Stimulated activated CD4-positive, alpha-beta T cell treated with anti-CD3 and anti-CD28 coated beads, Interleukin-1b, Interleukin-23, amount 100 ng/mL, for 24 hours (primary cell): ENCODE data around the gene FRG1.
"Not testable (repeated sequence)": the region's sequence is repeated elsewhere in the genome, so short reads cannot be mapped to it uniquely, and the experiment has no call there.

Source experiments
- DNase-seq, 4 experiments: peaks; one replicate each; pipeline ENCODE4 v3.0.0-alpha.2; 2020; ENCODE audit warnings: low read depth in 4 of 4, low spot score in 1 of 4

FRG1 gene

GRCh38 chr4:189940178-189941004 is at the start of gene FRG1:
FRG1 (plus strand) TSS chr4:189940872; CDS start chr4:189941010, 138 bp downstream.
- DNase-seq: peak; percentile 88 to 97 (median 92)

- DNase-seq: no peak
Measured at GRCh38 chr4:189897667-189898066, 43.0 kb upstream of the FRG1 start.

GRCh38 chr4:189899481-189900015 is 41.1 kb upstream of the FRG1 start:
- not testable (repeated sequence) for DNase-seq

- DNase-seq: peak in 2 of 4 experiments; percentile 27
Measured at GRCh38 chr4:189904420-189905027, 36.1 kb upstream of the FRG1 start.

GRCh38 chr4:189912170-189912569 is 28.5 kb upstream of the FRG1 start:
- no peak for DNase-seq

GRCh38 chr4:189917161-189917891 is 23.3 kb upstream of the FRG1 start:
- DNase-seq: no peak

- no peak for DNase-seq
Measured at GRCh38 chr4:189921058-189921457, 19.6 kb upstream of the FRG1 start.

GRCh38 chr4:189926742-189927141 is 13.9 kb upstream of the FRG1 start:
- DNase-seq: not testable (repeated sequence)

GRCh38 chr4:189941005-189941450 is 356 bp downstream of the FRG1 start:
- DNase-seq: peak in 1 of 4 experiments; percentile 6

- not testable (repeated sequence) for DNase-seq
Measured at GRCh38 chr4:189942412-189942811, 1.7 kb downstream of the FRG1 start.

- not testable (repeated sequence) for DNase-seq
Measured at GRCh38 chr4:189944077-189944476, 3.4 kb downstream of the FRG1 start.

GRCh38 chr4:189946906-189947305 is 6.2 kb downstream of the FRG1 start:
- DNase-seq: not testable (repeated sequence)

- DNase-seq: not testable (repeated sequence)
Measured at GRCh38 chr4:189948486-189948885, 7.8 kb downstream of the FRG1 start.

GRCh38 chr4:189969291-189969690 is 28.6 kb downstream of the FRG1 start:
- DNase-seq: not testable (repeated sequence)

- DNase-seq: no peak
Measured at GRCh38 chr4:189973646-189974045, 33.0 kb downstream of the FRG1 start.

GRCh38 chr4:189974056-189974455 is 33.4 kb downstream of the FRG1 start:
- DNase-seq: no peak

GRCh38 chr4:189979196-189980047 is 38.8 kb downstream of the FRG1 start:
- no peak for DNase-seq

GRCh38 chr4:189980292-189980691 is 39.6 kb downstream of the FRG1 start:
- not testable (repeated sequence) for DNase-seq

- no peak for DNase-seq
Measured at GRCh38 chr4:189981970-189982369, 41.3 kb downstream of the FRG1 start.

- not testable (repeated sequence) for DNase-seq
Measured at GRCh38 chr4:189983916-189984526, 43.3 kb downstream of the FRG1 start.
